ENCODE measurements around the gene VTI1A.

- TF ChIP-seq CTCF (IDR thresholded peaks at IDR 0.05): no peak
- TF ChIP-seq POLR2A (IDR thresholded peaks at IDR 0.05): no peak
These were observed 261.4 kb downstream of the VTI1A start for GRCh38 chr10:112708461-112708860.

All from uterus (tissue), 2 donors.